HAP-1 (cell line): ENCODE data around the gene RAMP3.
"Not testable (repeated sequence)": the region's sequence is repeated elsewhere in the genome, so short reads cannot be mapped to it uniquely, and the experiment has no call there.

Source experiments
- DNase-seq, 2 experiments: peaks; one replicate each; pipeline ENCODE4 v3.0.0-alpha.2; 2016 to 2020; ENCODE audit warnings: low spot score in 2 of 2
- H3K27me3 ChIP-seq: fragments of 250-450 bp; sonication (Bioruptor Pico); 2 replicates; pipeline ENCODE4 v1.5.1; 2020; ENCODE audit warnings: low read depth, mild to moderate bottlenecking, moderate library complexity
- H3K36me3 ChIP-seq: fragments of 250-450 bp; sonication (Bioruptor Pico); replicated peaks from 2 replicates; pipeline ENCODE4 v1.5.1; 2020; ENCODE audit warnings: mild to moderate bottlenecking
- H3K4me1 ChIP-seq: fragments of 250-450 bp; sonication (Bioruptor Pico); 2 replicates; pipeline ENCODE4 v1.5.1; 2020; ENCODE audit warnings: mild to moderate bottlenecking
- H3K4me3 ChIP-seq: fragments of 250-450 bp; sonication (Bioruptor Pico); 2 replicates; pipeline ENCODE4 v1.5.1; 2020; ENCODE audit warnings: mild to moderate bottlenecking, moderate library complexity
- H3K9me3 ChIP-seq: fragments of 250-450 bp; sonication (Bioruptor Pico); 2 replicates; pipeline ENCODE4 v1.5.1; 2020; ENCODE audit warnings: mild to moderate bottlenecking, moderate library complexity
- in situ Hi-C: fragments of 300-500 bp; cut with MboI; formaldehyde crosslinking; loops from 3 replicates; pipeline ENCODE4 v1.14.3; 2020; ENCODE audit warnings: low sequenced_read_pairs, inconsistent platforms, mixed read lengths

Gene RAMP3

GRCh38 chr7:45157653-45158401 is at the start of gene RAMP3:
TSS of gene RAMP3 (plus strand) at chr7:45157791. CDS start at chr7:45157829, 38 bp downstream.
- 0 out of 2 replicates have a peak, but pooled peaks cover 7% of the 10 kb centered on the region for H3K27me3 ChIP-seq
- DNase-seq, result no peak
- no peaks in the 10 kb centered on the region for H3K36me3 ChIP-seq
- no peak within 1 kb of the TSS for H3K4me3 ChIP-seq
- no peaks in the 10 kb centered on the region; the same call in 1 of the 2 replicates for H3K4me1 ChIP-seq
- in situ Hi-C loops, result loop anchor here (10.0 kb wide), 1 partner anchor 697 kb away; no protein-coding TSS in a partner anchor
- no peaks in the 10 kb centered on the region for H3K9me3 ChIP-seq

GRCh38 chr7:45108863-45109262 is 48.7 kb upstream of the RAMP3 start:
- Histone ChIP-seq H3K36me3 (peaks cover 63% of the 10 kb centered on the region), H3K9me3 (no peaks in the 10 kb centered on the region), H3K4me3 (no peak overlapping the region), H3K4me1 (peaks cover 5% of the 10 kb centered on the region), H3K27me3 (no peaks in the 10 kb centered on the region)
- peak in 1 of 2 experiments; percentile 2 for DNase-seq
- in situ Hi-C loops, result loop anchor here (25.0 kb wide), 2 partner anchors 272 to 522 kb away; partner anchors contain the start of genes H2AZ2 and TMED4

- Histone ChIP-seq H3K36me3 (peaks cover 36% of the 10 kb centered on the region), H3K4me1 (peaks cover 5% of the 10 kb centered on the region), H3K9me3 (no peaks in the 10 kb centered on the region), H3K4me3 (peak within 1 kb of the TSS; percentile 98), H3K27me3 (no peaks in the 10 kb centered on the region)
- peak; percentile 91 to 95 for DNase-seq
- in situ Hi-C loops, result loop anchor here (25.0 kb wide), 2 partner anchors 274 to 524 kb away; partner anchors contain the start of genes H2AZ2 and TMED4
These were observed 46.0 kb upstream of the RAMP3 start, which contains the start of gene TBRG4 for GRCh38 chr7:45111298-45112223. TSS of gene TBRG4 (minus strand) at chr7:45111697. CDS start at chr7:45109237, 2,460 bp downstream.

- Histone ChIP-seq H3K36me3 (peaks cover 26% of the 10 kb centered on the region), H3K27me3 (no peaks in the 10 kb centered on the region), H3K4me1 (peaks cover 5% of the 10 kb centered on the region), H3K4me3 (peak overlapping the region; percentile 98), H3K9me3 (no peaks in the 10 kb centered on the region)
- no peak for DNase-seq
- in situ Hi-C loops, result loop anchor here (25.0 kb wide), 2 partner anchors 275 to 525 kb away; partner anchors contain the start of genes H2AZ2 and TMED4
These were observed 44.9 kb upstream of the RAMP3 start for GRCh38 chr7:45112648-45113047.

- DNase-seq, H3K4me1 ChIP-seq, H3K9me3 ChIP-seq, H3K27me3 ChIP-seq, H3K36me3 ChIP-seq, H3K4me3 ChIP-seq: not testable (repeated sequence)
- in situ Hi-C loops, result loop anchor here (25.0 kb wide), 2 partner anchors 277 to 527 kb away; partner anchors contain the start of genes H2AZ2 and TMED4
These were observed 43.3 kb upstream of the RAMP3 start for GRCh38 chr7:45114257-45114656.

- no peak overlapping the region for H3K4me3 ChIP-seq
- peaks cover 6% of the 10 kb centered on the region for H3K36me3 ChIP-seq
- no peaks in the 10 kb centered on the region for H3K9me3 ChIP-seq
- DNase-seq, result no peak
- peaks cover 2% of the 10 kb centered on the region for H3K4me1 ChIP-seq
- H3K27me3 ChIP-seq, result no peaks in the 10 kb centered on the region
- in situ Hi-C loops, result loop anchor here (25.0 kb wide), 2 partner anchors 278 to 528 kb away; partner anchors contain the start of genes H2AZ2 and TMED4
These were observed 42.7 kb upstream of the RAMP3 start for GRCh38 chr7:45114926-45115325.

- no peak for DNase-seq
- Histone ChIP-seq H3K4me1 (no peaks in the 10 kb centered on the region), H3K36me3 (peaks cover 4% of the 10 kb centered on the region), H3K27me3 (no peaks in the 10 kb centered on the region), H3K9me3 (no peaks in the 10 kb centered on the region), H3K4me3 (no peak overlapping the region)
- in situ Hi-C loops, result loop anchor here (25.0 kb wide), 2 partner anchors 279 to 529 kb away; partner anchors contain the start of genes H2AZ2 and TMED4
These were observed 41.5 kb upstream of the RAMP3 start for GRCh38 chr7:45116048-45116447.

- no peak overlapping the region for H3K4me3 ChIP-seq
- no peaks in the 10 kb centered on the region for H3K27me3 ChIP-seq
- no peaks in the 10 kb centered on the region for H3K4me1 ChIP-seq
- no peaks in the 10 kb centered on the region for H3K9me3 ChIP-seq
- in situ Hi-C loops, result loop anchor here (25.0 kb wide), 2 partner anchors 280 to 530 kb away; partner anchors contain the start of genes H2AZ2 and TMED4
- no peaks in the 10 kb centered on the region for H3K36me3 ChIP-seq
- peak in 1 of 2 experiments; percentile 4 for DNase-seq
These were observed 40.0 kb upstream of the RAMP3 start for GRCh38 chr7:45117582-45117981.

- DNase-seq, result no peak
- Histone ChIP-seq H3K4me3 (no peak overlapping the region), H3K9me3 (no peaks in the 10 kb centered on the region), H3K27me3 (no peaks in the 10 kb centered on the region), H3K4me1 (no peaks in the 10 kb centered on the region), H3K36me3 (no peaks in the 10 kb centered on the region)
- in situ Hi-C loops, result loop anchor here (25.0 kb wide), 2 partner anchors 281 to 531 kb away; partner anchors contain the start of genes H2AZ2 and TMED4
These were observed 39.3 kb upstream of the RAMP3 start for GRCh38 chr7:45118292-45118691.

GRCh38 chr7:45118889-45119331 is 38.7 kb upstream of the RAMP3 start:
- Histone ChIP-seq H3K4me3 (no peak overlapping the region), H3K9me3 (no peaks in the 10 kb centered on the region), H3K4me1 (no peaks in the 10 kb centered on the region), H3K27me3 (no peaks in the 10 kb centered on the region), H3K36me3 (no peaks in the 10 kb centered on the region)
- in situ Hi-C loops, result loop anchor here (25.0 kb wide), 2 partner anchors 282 to 532 kb away; partner anchors contain the start of genes H2AZ2 and TMED4
- DNase-seq, result no peak

- H3K36me3 ChIP-seq, result no peaks in the 10 kb centered on the region
- in situ Hi-C loops, result loop anchor here (25.0 kb wide), 2 partner anchors 282 to 532 kb away; partner anchors contain the start of genes H2AZ2 and TMED4
- H3K4me1 ChIP-seq, result no peaks in the 10 kb centered on the region
These were observed 38.0 kb upstream of the RAMP3 start for GRCh38 chr7:45119550-45119949.

GRCh38 chr7:45122975-45123860 is 34.4 kb upstream of the RAMP3 start:
- H3K9me3 ChIP-seq, result no peaks in the 10 kb centered on the region
- no peak for DNase-seq
- H3K36me3 ChIP-seq, result no peaks in the 10 kb centered on the region
- H3K4me3 ChIP-seq, result no peak overlapping the region
- in situ Hi-C loops, result loop anchor here (25.0 kb wide), 2 partner anchors 286 to 536 kb away; partner anchors contain the start of genes H2AZ2 and TMED4
- no peaks in the 10 kb centered on the region for H3K4me1 ChIP-seq
- H3K27me3 ChIP-seq, result no peaks in the 10 kb centered on the region

More at GRCh38 chr7:45119550-45119949, 38.0 kb upstream of the RAMP3 start:
- no peak for DNase-seq
- Histone ChIP-seq H3K27me3 (no peaks in the 10 kb centered on the region), H3K4me3 (no peak overlapping the region), H3K9me3 (no peaks in the 10 kb centered on the region)
